ENCODE results near the gene LEMD2. TPM values are rescaled to one million over a fixed set of nuclear protein-coding genes. Genes with fewer than 3 reads are reported as not detected.

Gene LEMD2
- total and polyA plus RNA-seq, 7 donors: 21.3 to 63.3 (median 37.3) TPM

GRCh38 chr6:33761581-33761921, 27.4 kb downstream of the LEMD2 start:
- no peak for DNase-seq
- WGBS, 3 donors: 25 to 78% (median 36%) methylated on average over 1 to 2 of the region's 2 CpGs
- intact Hi-C loops (cut with DNase I): loop anchor here in 1 of 2 donors (5.0 kb wide), 1 partner anchor 174 kb away; no protein-coding TSS in a partner anchor
- Histone ChIP-seq H3K27me3 (ENCODE audit: insufficient read depth in 3 of 3, low read length in 2 of 3) (no peaks in the 10 kb centered on the region), H3K27ac (peak overlapping the region; percentile 75), H3K4me3 (peak overlapping the region; percentile 41), H3K4me1 (peaks cover 21% of the 10 kb centered on the region), H3K36me3 (ENCODE audit: insufficient read depth in 1 of 2, low read depth in 1 of 2) (no peaks in the 10 kb centered on the region), H3K9me3 (no peaks in the 10 kb centered on the region)
- TF ChIP-seq, protein P1, sequence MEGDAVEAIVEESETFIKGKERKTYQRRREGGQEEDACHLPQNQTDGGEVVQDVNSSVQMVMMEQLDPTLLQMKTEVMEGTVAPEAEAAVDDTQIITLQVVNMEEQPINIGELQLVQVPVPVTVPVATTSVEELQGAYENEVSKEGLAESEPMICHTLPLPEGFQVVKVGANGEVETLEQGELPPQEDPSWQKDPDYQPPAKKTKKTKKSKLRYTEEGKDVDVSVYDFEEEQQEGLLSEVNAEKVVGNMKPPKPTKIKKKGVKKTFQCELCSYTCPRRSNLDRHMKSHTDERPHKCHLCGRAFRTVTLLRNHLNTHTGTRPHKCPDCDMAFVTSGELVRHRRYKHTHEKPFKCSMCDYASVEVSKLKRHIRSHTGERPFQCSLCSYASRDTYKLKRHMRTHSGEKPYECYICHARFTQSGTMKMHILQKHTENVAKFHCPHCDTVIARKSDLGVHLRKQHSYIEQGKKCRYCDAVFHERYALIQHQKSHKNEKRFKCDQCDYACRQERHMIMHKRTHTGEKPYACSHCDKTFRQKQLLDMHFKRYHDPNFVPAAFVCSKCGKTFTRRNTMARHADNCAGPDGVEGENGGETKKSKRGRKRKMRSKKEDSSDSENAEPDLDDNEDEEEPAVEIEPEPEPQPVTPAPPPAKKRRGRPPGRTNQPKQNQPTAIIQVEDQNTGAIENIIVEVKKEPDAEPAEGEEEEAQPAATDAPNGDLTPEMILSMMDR (IDR thresholded peaks at IDR 0.05): no peak
- ATAC-seq: peak; percentile 8 to 33 (median 18)

- WGBS, 3 donors: 92 to 93% (median 92%) methylated on average over 9 of the region's 9 CpGs
- no peak for DNase-seq
- no peaks in the 10 kb centered on the region for H3K9me3 ChIP-seq
- intact Hi-C loops (cut with DNase I): loop anchor here in 1 of 2 donors (5.0 kb wide), 1 partner anchor 173 kb away; no protein-coding TSS in a partner anchor
- H3K4me1 ChIP-seq: peaks cover 22% of the 10 kb centered on the region
- no peaks in the 10 kb centered on the region for H3K36me3 ChIP-seq (ENCODE audit: insufficient read depth in 1 of 2, low read depth in 1 of 2)
- TF ChIP-seq, protein P1 (IDR thresholded peaks at IDR 0.05): no peak
- no peak for ATAC-seq
- no peaks in the 10 kb centered on the region for H3K27me3 ChIP-seq (ENCODE audit: insufficient read depth in 3 of 3, low read length in 2 of 3)
- no peak overlapping the region for H3K4me3 ChIP-seq
- H3K27ac ChIP-seq: no peak overlapping the region
Observed at GRCh38 chr6:33759887-33760629, 28.9 kb downstream of the LEMD2 start.

DNA sequence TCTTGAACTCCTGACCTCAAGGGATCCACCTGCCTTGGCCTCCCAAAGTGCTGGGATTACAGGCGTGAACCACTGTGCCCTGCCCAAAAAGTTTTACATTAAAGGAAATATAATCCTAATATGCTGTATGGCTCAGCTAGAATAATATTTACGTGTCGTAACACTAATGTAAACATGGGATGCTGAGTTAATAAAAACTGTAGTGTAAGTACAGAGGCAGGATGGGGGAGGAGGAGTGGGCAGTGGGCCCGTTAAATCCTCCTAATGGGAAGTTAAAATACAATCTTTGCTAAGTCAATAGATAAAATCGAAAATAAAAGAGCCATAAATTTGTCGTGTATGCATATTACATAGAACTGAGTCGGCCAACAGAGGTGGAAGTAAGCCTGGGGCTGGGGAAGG, 30.1 kb downstream of the LEMD2 start:
- Histone ChIP-seq H3K4me3 (no peak overlapping the region), H3K9me3 (no peaks in the 10 kb centered on the region), H3K27me3 (ENCODE audit: insufficient read depth in 3 of 3, low read length in 2 of 3) (no peaks in the 10 kb centered on the region), H3K27ac (no peak overlapping the region), H3K4me1 (peaks cover 25% of the 10 kb centered on the region), H3K36me3 (ENCODE audit: insufficient read depth in 1 of 2, low read depth in 1 of 2) (no peaks in the 10 kb centered on the region)
- no peak for ATAC-seq
- no peak for DNase-seq
- TF ChIP-seq, protein P1 (IDR thresholded peaks at IDR 0.05): no peak
- WGBS, 3 donors: 84 to 89% (median 86%) methylated on average over 7 of the region's 7 CpGs
- intact Hi-C loops (cut with DNase I): no loop called here

- DNase-seq (no peak), ATAC-seq (no peak)
- Histone ChIP-seq H3K27ac (no peak overlapping the region), H3K9me3 (no peaks in the 10 kb centered on the region), H3K4me1 (peaks cover 25% of the 10 kb centered on the region), H3K36me3 (ENCODE audit: insufficient read depth in 1 of 2, low read depth in 1 of 2) (no peaks in the 10 kb centered on the region), H3K27me3 (ENCODE audit: insufficient read depth in 3 of 3, low read length in 2 of 3) (no peaks in the 10 kb centered on the region), H3K4me3 (no peak overlapping the region)
- 84 to 88% (median 87%) methylated on average over 10 of the region's 10 CpGs for WGBS, 3 donors
- TF ChIP-seq, protein P1 (IDR thresholded peaks at IDR 0.05): no peak
- intact Hi-C loops (cut with DNase I): no loop called here
Observed at GRCh38 chr6:33757906-33758305, 31.0 kb downstream of the LEMD2 start.

- H3K4me3 ChIP-seq: no peak overlapping the region
- ATAC-seq: no peak
- H3K9me3 ChIP-seq: no peaks in the 10 kb centered on the region
- intact Hi-C loops (cut with DNase I): no loop called here
- H3K4me1 ChIP-seq: peaks cover 24% of the 10 kb centered on the region
- H3K36me3 ChIP-seq (ENCODE audit: insufficient read depth in 1 of 2, low read depth in 1 of 2): no peaks in the 10 kb centered on the region
- WGBS, 3 donors: 92 to 96% (median 93%) methylated on average over 3 of the region's 3 CpGs
- no peak for DNase-seq
- TF ChIP-seq, protein P1 (IDR thresholded peaks at IDR 0.05): no peak
- no peaks in the 10 kb centered on the region for H3K27me3 ChIP-seq (ENCODE audit: insufficient read depth in 3 of 3, low read length in 2 of 3)
- no peak overlapping the region for H3K27ac ChIP-seq
Observed at GRCh38 chr6:33757113-33757512, 31.8 kb downstream of the LEMD2 start.

Data from psoas muscle (tissue), 8 donors.